ENCODE measurements around the gene PPIL1. TPM values are rescaled to one million over a fixed set of nuclear protein-coding genes. Genes with fewer than 3 reads are reported as not detected.
A peak's percentile ranks its signal among the peaks of the same experiment; 100 is the strongest.

The PPIL1 gene
- total and polyA plus RNA-seq, 2 experiments from 2014 or later = 20.4 to 27.1 TPM

DNA sequence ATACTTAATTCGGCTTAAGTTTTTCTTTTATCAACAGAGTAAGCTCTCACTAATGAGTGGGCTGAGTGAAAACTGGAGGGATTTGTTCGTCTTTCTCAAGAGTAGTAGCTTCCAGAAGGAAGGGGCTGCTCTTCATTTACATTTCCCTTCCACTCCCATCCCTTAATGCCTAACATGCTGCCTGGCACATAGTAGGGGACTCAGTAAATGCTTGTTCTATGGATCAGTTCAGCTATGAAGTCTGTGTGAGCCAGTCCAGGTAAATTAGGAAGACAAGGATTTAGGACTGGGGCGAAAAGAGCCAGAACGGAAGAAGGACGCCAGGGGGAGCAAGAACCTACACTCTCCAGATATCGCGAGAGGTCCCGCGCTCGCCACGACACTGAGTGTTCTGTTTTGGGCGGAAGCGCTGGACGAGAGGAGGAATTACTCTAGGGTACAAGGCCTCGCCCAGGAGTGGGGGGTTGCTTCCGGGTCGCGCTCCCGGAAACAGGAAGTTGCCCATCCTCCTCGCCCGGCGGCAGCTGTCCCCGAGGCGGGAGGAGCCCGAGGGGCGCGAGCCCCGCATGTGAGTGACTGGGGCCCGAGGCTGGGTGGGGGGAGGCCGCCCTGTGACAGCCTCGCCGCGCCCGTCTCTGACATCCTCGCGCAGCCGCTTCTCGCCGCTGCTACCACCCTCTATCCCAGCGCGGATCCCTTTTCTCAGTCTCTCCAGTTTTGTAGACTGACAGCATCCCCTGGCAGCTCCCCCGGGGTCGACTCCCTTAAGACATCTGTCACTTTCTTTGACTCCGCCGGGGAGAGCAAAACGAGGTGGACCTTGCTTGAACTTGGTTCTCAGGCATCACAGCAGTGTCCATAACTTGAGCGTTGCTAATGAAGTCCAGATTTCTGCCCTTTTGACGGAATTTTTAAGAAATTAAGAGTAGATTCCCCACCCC is 11.1 kb upstream of the PPIL1 start, which contains the start of gene C6orf89:
Gene C6orf89, plus strand, starts transcription at position 492 of the 941 bp plus-strand sequence. CDS start 13,493 bp downstream, outside the sequence.
- no peaks in the 10 kb centered on the region for H3K36me3 ChIP-seq (ENCODE audit: low read depth)
- H3K79me2 ChIP-seq (ENCODE audit: insufficient read depth) = peaks cover 52% of the 10 kb centered on the region
- H3K27me3 ChIP-seq (replicated peaks; ENCODE audit: insufficient read depth) = no peaks in the 10 kb centered on the region
- TF ChIP-seq EZH2 (IDR thresholded peaks at IDR 0.05; ENCODE audit: insufficient read depth, poor library complexity, severe bottlenecking) = no peak
- no peak for TF ChIP-seq EZH2phosphoT487 (IDR thresholded peaks at IDR 0.05; ENCODE audit: insufficient read depth, low read depth)
- peak within 1 kb of the TSS; percentile 96 for H3K9ac ChIP-seq
- no peaks in the 10 kb centered on the region for H3K9me2 ChIP-seq (ENCODE audit: insufficient read depth)
- in situ Hi-C loops (cut with MboI) = loop anchor here (25.0 kb wide), 1 partner anchor 327 kb away; no protein-coding TSS in a partner anchor
- 3 to 5% methylated on average over 30 to 48 of the region's 48 CpGs for WGBS, 2 experiments (ENCODE audit: low coverage in 1 of 2, low lambda C conversion rate in 2 of 2, missing lambda C conversion rate in 2 of 2)
- H3K4me3 ChIP-seq = peak within 1 kb of the TSS; percentile 99
- peak; percentile 98 for DNase-seq
- peak within 1 kb of the TSS; percentile 71 for H3K27ac ChIP-seq
- peaks cover 17% of the 10 kb centered on the region; the same call in 1 of the 2 replicates for H3K4me1 ChIP-seq (ENCODE audit: insufficient read depth)
- H3F3A ChIP-seq (ENCODE audit: insufficient read depth) = no peaks in the 10 kb centered on the region
- peak within 1 kb of the TSS; percentile 100 for H2AFZ ChIP-seq
- H4K20me1 ChIP-seq (ENCODE audit: insufficient read depth) = no peaks in the 10 kb centered on the region
- H3K4me2 ChIP-seq (ENCODE audit: unreplicated experiment) = peak within 1 kb of the TSS; percentile 88
- H3K9me3 ChIP-seq (ENCODE audit: low read depth) = no peaks in the 10 kb centered on the region

DNA sequence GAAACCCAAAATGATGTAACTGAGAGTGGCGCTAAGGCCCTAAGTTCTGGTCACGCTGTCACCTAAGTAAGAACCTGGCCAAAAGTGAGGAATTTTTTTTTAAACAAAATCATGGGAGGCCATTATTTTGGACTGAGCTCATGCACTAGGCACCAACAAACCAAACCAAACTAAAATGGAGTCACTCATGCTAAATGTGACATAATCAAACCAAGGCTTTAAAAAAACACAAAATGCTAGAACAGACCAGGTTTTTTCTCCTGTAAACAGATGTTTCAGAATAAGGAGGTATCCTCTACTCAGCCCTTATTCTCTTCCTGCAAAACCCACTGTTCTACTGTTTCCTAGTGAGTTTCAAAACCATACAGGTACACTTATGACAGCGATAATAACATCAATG is 10.0 kb upstream of the PPIL1 start:
- no peaks in the 10 kb centered on the region for H3F3A ChIP-seq (ENCODE audit: insufficient read depth)
- H3K9me2 ChIP-seq (ENCODE audit: insufficient read depth) = no peaks in the 10 kb centered on the region
- no peak for TF ChIP-seq EZH2 (IDR thresholded peaks at IDR 0.05; ENCODE audit: insufficient read depth, poor library complexity, severe bottlenecking)
- TF ChIP-seq EZH2phosphoT487 (IDR thresholded peaks at IDR 0.05; ENCODE audit: insufficient read depth, low read depth) = no peak
- no peaks in the 10 kb centered on the region for H4K20me1 ChIP-seq (ENCODE audit: insufficient read depth)
- DNase-seq = no peak
- peaks cover 41% of the 10 kb centered on the region for H3K79me2 ChIP-seq (ENCODE audit: insufficient read depth)
- H3K9ac ChIP-seq = no peak overlapping the region
- no peaks in the 10 kb centered on the region for H3K9me3 ChIP-seq (ENCODE audit: low read depth)
- no peak overlapping the region for H3K4me2 ChIP-seq (ENCODE audit: unreplicated experiment)
- H3K27me3 ChIP-seq (replicated peaks; ENCODE audit: insufficient read depth) = no peaks in the 10 kb centered on the region
- peak overlapping the region; percentile 100 for H2AFZ ChIP-seq
- no peak overlapping the region for H3K27ac ChIP-seq
- 97 to 100% methylated on average over 3 of the region's 3 CpGs for WGBS, 2 experiments (ENCODE audit: low coverage in 1 of 2, low lambda C conversion rate in 2 of 2, missing lambda C conversion rate in 2 of 2)
- no peak overlapping the region for H3K4me3 ChIP-seq
- H3K36me3 ChIP-seq (ENCODE audit: low read depth) = no peaks in the 10 kb centered on the region
- H3K4me1 ChIP-seq (ENCODE audit: insufficient read depth) = peaks cover 17% of the 10 kb centered on the region; the same call in 1 of the 2 replicates
- in situ Hi-C loops (cut with MboI) = loop anchor here (25.0 kb wide), 1 partner anchor 328 kb away; no protein-coding TSS in a partner anchor

DNA sequence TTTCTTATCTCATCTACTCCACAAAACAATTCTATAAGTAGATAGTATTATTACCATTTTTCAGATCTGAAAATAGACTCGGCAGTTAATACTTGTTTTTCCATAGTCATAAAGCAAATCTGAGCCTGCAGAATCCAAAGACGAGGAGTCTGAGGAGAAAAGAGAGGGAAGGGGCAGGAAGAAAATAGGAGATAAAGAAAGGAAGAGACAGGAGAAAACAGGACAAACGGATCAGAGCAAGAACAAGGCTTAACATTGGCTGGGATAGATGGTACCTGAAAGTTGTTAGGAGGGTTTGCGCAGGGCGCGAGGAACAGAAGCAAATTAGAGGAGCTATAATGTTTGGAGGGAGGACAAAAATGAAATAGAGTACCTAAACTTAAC is 639 bp upstream of the PPIL1 start:
- Histone ChIP-seq H3K27me3 (replicated peaks; ENCODE audit: insufficient read depth) (no peaks in the 10 kb centered on the region), H3K36me3 (ENCODE audit: low read depth) (peaks cover 4% of the 10 kb centered on the region; the same call in 1 of the 2 replicates), H3F3A (ENCODE audit: insufficient read depth) (peaks cover 9% of the 10 kb centered on the region; the same call in 1 of the 2 replicates), H3K9me2 (ENCODE audit: insufficient read depth) (no peaks in the 10 kb centered on the region), H3K9me3 (ENCODE audit: low read depth) (no peaks in the 10 kb centered on the region), H3K4me2 (ENCODE audit: unreplicated experiment) (peak overlapping the region; percentile 91), H2AFZ (peak overlapping the region; percentile 100), H3K79me2 (ENCODE audit: insufficient read depth) (peaks cover 21% of the 10 kb centered on the region), H3K27ac (peak overlapping the region; percentile 91), H3K4me1 (ENCODE audit: insufficient read depth) (peaks cover 13% of the 10 kb centered on the region), H3K4me3 (peak overlapping the region; percentile 97), H3K9ac (peak overlapping the region; percentile 94), H4K20me1 (ENCODE audit: insufficient read depth) (no peaks in the 10 kb centered on the region)
- WGBS, 2 experiments (ENCODE audit: low coverage in 1 of 2, low lambda C conversion rate in 2 of 2, missing lambda C conversion rate in 2 of 2) = 32 to 40% methylated on average over 6 of the region's 6 CpGs
- DNase-seq = no peak
- in situ Hi-C loops (cut with MboI) = loop anchor here (25.0 kb wide), 1 partner anchor 337 kb away; no protein-coding TSS in a partner anchor
- TF ChIP-seq EZH2phosphoT487 (IDR thresholded peaks at IDR 0.05; ENCODE audit: insufficient read depth, low read depth) = no peak
- TF ChIP-seq EZH2 (IDR thresholded peaks at IDR 0.05; ENCODE audit: insufficient read depth, poor library complexity, severe bottlenecking) = no peak

DNA sequence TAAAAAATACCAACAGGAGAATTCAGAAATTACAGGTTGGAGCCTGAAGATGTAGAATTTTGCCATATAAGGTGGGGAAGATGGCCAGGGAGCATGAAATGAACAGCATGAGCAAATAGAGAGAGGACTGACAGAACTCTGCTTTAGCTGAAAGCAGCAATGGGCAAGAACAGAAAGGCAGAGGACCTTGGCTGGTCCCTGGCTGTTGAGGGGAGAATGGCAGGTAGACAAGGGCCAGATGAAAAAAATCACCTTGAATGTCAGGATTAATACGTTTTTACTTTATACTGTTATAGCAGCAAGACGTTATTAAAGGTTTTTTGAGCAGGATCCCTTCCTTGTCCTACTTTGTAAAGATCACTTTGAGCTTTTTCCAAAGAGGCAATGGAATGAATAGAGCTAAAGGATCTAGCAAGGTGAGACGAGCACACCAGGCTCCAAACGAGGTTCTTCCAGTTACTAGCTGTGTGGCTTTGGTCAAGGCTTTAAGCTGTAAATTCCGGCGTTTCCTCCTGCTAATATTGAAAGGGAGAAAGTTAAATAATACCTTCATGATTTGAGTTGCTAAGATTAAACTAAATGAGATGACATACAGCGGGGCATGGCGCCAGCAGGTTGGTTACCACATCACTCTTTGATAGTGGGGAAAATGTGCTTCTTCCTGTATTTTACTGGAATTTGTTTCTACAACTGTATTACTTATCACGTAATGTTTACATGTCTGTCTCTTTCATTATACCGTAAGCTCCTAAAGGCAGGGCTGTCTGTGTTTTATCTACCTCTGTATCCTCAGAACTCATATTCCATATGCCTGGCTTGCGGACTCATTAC is 776 bp downstream of the PPIL1 start:
- no peaks in the 10 kb centered on the region for H3K27me3 ChIP-seq (replicated peaks; ENCODE audit: insufficient read depth)
- TF ChIP-seq EZH2 (IDR thresholded peaks at IDR 0.05; ENCODE audit: insufficient read depth, poor library complexity, severe bottlenecking) = no peak
- TF ChIP-seq EZH2phosphoT487 (IDR thresholded peaks at IDR 0.05; ENCODE audit: insufficient read depth, low read depth) = no peak
- no peaks in the 10 kb centered on the region for H4K20me1 ChIP-seq (ENCODE audit: insufficient read depth)
- in situ Hi-C loops (cut with MboI) = no loop called here
- peak overlapping the region; percentile 97 for H3K4me3 ChIP-seq
- peak overlapping the region; percentile 94 for H3K9ac ChIP-seq
- peaks cover 9% of the 10 kb centered on the region; the same call in 1 of the 2 replicates for H3F3A ChIP-seq (ENCODE audit: insufficient read depth)
- WGBS, 2 experiments (ENCODE audit: low coverage in 1 of 2, low lambda C conversion rate in 2 of 2, missing lambda C conversion rate in 2 of 2) = 7 to 10% methylated on average over 11 of the region's 11 CpGs
- peaks cover 4% of the 10 kb centered on the region; the same call in 1 of the 2 replicates for H3K36me3 ChIP-seq (ENCODE audit: low read depth)
- H3K27ac ChIP-seq = peak overlapping the region; percentile 91
- peak; percentile 67 for DNase-seq
- peaks cover 21% of the 10 kb centered on the region for H3K79me2 ChIP-seq (ENCODE audit: insufficient read depth)
- peak overlapping the region; percentile 100 for H2AFZ ChIP-seq
- no peaks in the 10 kb centered on the region for H3K9me3 ChIP-seq (ENCODE audit: low read depth)
- H3K4me2 ChIP-seq (ENCODE audit: unreplicated experiment) = peak overlapping the region; percentile 91
- peaks cover 13% of the 10 kb centered on the region for H3K4me1 ChIP-seq (ENCODE audit: insufficient read depth)
- no peaks in the 10 kb centered on the region for H3K9me2 ChIP-seq (ENCODE audit: insufficient read depth)
